GM23338 (cell line): ENCODE results near the gene SLC36A4.

Experiments
- CREB1 ChIP-seq: fragments of 250-450 bp; sonication (Bioruptor Pico); IDR thresholded peaks from 2 replicates; pipeline ENCODE4 v1.5.0; 2020; ENCODE audit warnings: low read depth, mild to moderate bottlenecking, moderate library complexity
- ETS1 ChIP-seq: IDR thresholded peaks from 2 replicates; pipeline ENCODE4 v1.6.1; 2016; ENCODE audit warnings: antibody characterized with exemption
- EZH2 ChIP-seq: fragments of 200-600 bp; sonication (generic); IDR thresholded peaks from one replicate; pipeline ENCODE4 v1.8.0; 2017; ENCODE audit warnings: antibody characterized with exemption, mild to moderate bottlenecking, low read depth; ENCODE audit not compliant: unreplicated experiment
- EZH2phosphoT487 ChIP-seq: fragments of 200-600 bp; sonication (generic); IDR thresholded peaks from one replicate; pipeline ENCODE4 v1.8.1; 2018; ENCODE audit warnings: antibody characterized with exemption; ENCODE audit not compliant: unreplicated experiment
- JUNB ChIP-seq: IDR thresholded peaks from one replicate; pipeline ENCODE4 v1.6.1; 2016; ENCODE audit warnings: antibody characterized with exemption; ENCODE audit not compliant: unreplicated experiment
- NANOG ChIP-seq: IDR thresholded peaks from 2 replicates; pipeline ENCODE4 v1.6.1; 2016; ENCODE audit warnings: antibody characterized with exemption, borderline replicate concordance
- POLR2AphosphoS5 ChIP-seq: IDR thresholded peaks from 2 replicates; pipeline ENCODE4 v1.6.1; 2016; ENCODE audit warnings: antibody characterized with exemption, low read depth
- REST ChIP-seq: IDR thresholded peaks from one replicate; pipeline ENCODE4 v1.6.1; 2018; ENCODE audit warnings: antibody characterized with exemption; ENCODE audit not compliant: unreplicated experiment
- STAT1 ChIP-seq: IDR thresholded peaks from one replicate; pipeline ENCODE4 v1.6.1; 2016; ENCODE audit warnings: antibody characterized with exemption; ENCODE audit not compliant: unreplicated experiment
- ZNF114 ChIP-seq: fragments of 250-450 bp; sonication (Bioruptor Pico); IDR thresholded peaks from 2 replicates; pipeline ENCODE4 v1.5.0; 2020; ENCODE audit warnings: mild to moderate bottlenecking, moderate library complexity
- ZNF331 ChIP-seq: fragments of 250-450 bp; sonication (Bioruptor Pico); IDR thresholded peaks from 2 replicates; pipeline ENCODE4 v1.5.0; 2020; ENCODE audit warnings: low read depth, mild to moderate bottlenecking, moderate library complexity
- TF ChIP-seq, protein P1 (sequence below), 2 experiments: fragments of 200-600 bp in 1 of 2; sonication (generic) in 1 of 2; conservative IDR thresholded peaks; 2 replicates each; pipeline versions ENCODE4 v1.5.1 to v1.6.1; 2016 to 2017; ENCODE audit warnings: antibody characterized with exemption in 2 of 2, low read depth in 2 of 2, mild to moderate bottlenecking in 2 of 2, moderate library complexity in 1 of 2

GRCh38 chr11:93114304-93114703 lies 83.5 kb downstream of the SLC36A4 start:
- TF ChIP-seq, protein P1, sequence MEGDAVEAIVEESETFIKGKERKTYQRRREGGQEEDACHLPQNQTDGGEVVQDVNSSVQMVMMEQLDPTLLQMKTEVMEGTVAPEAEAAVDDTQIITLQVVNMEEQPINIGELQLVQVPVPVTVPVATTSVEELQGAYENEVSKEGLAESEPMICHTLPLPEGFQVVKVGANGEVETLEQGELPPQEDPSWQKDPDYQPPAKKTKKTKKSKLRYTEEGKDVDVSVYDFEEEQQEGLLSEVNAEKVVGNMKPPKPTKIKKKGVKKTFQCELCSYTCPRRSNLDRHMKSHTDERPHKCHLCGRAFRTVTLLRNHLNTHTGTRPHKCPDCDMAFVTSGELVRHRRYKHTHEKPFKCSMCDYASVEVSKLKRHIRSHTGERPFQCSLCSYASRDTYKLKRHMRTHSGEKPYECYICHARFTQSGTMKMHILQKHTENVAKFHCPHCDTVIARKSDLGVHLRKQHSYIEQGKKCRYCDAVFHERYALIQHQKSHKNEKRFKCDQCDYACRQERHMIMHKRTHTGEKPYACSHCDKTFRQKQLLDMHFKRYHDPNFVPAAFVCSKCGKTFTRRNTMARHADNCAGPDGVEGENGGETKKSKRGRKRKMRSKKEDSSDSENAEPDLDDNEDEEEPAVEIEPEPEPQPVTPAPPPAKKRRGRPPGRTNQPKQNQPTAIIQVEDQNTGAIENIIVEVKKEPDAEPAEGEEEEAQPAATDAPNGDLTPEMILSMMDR (conservative IDR thresholded peaks at IDR 0.05; ENCODE audit: low read depth in 2 of 2), result no peak
- TF ChIP-seq EZH2, result no peak
- no peak for TF ChIP-seq ETS1
- no peak for TF ChIP-seq REST
- no peak for TF ChIP-seq JUNB
- TF ChIP-seq EZH2phosphoT487, result no peak
- TF ChIP-seq POLR2AphosphoS5, result no peak
- no peak for TF ChIP-seq CREB1 (CRISPR knock-in tag)
- TF ChIP-seq ZNF114 (CRISPR knock-in tag), result no peak
- no peak for TF ChIP-seq NANOG
- no peak for TF ChIP-seq ZNF331 (CRISPR knock-in tag)
- TF ChIP-seq STAT1, result no peak
